Naive thymus-derived CD4-positive, alpha-beta T cell (primary cell): ENCODE data around the gene POLR3A. TPM values are rescaled to one million over a fixed set of nuclear protein-coding genes. Genes with fewer than 3 reads are reported as not detected.

Source experiments
- ATAC-seq: fragments of 150-1000 bp; cut with Tn5 transposase; 2 replicates; pipeline ENCODE4 v1.10.0; 2021; ENCODE audit warnings: mild to moderate bottlenecking, moderate library complexity
- CTCF ChIA-PET: fragments of 350-600 bp; sonication (Branson Sonifier 250); formaldehyde crosslinking; loops from one replicate; lab custom pipeline; 2021; ENCODE audit warnings: antibody characterized with exemption; lab: Charles Lee
- POLR2A ChIA-PET: fragments of 350-600 bp; sonication (Branson Sonifier 250); formaldehyde crosslinking; loops from one replicate; lab custom pipeline; 2021; ENCODE audit warnings: antibody characterized with exemption, inconsistent platforms; lab: Charles Lee
- DNase-seq, 9 donors: peaks; one replicate each; pipeline versions ENCODE4 v3.0.0 to v3.0.0-alpha.2; 2020 to 2022; ENCODE audit warnings: mixed read lengths in 1 of 9
- H3K27ac ChIP-seq: one replicate; pipeline ENCODE4 v1.7.0; 2013; ENCODE audit warnings: mild to moderate bottlenecking, low read depth, low read length, moderate library complexity
- H3K27me3 ChIP-seq, 2 donors: one replicate each; pipeline ENCODE4 v1.7.0; 2013; ENCODE audit warnings: low read length in 2 of 2, mild to moderate bottlenecking in 2 of 2, moderate library complexity in 2 of 2; ENCODE audit not compliant: control insufficient read depth in 2 of 2, insufficient read depth in 2 of 2
- H3K36me3 ChIP-seq, 3 experiments: 1 replicate in 2 of 3; 2 replicates in 1 of 3; pipeline ENCODE4 v1.7.0; 2013; ENCODE audit warnings: low read length in 3 of 3, mild to moderate bottlenecking in 3 of 3, moderate library complexity in 1 of 3; ENCODE audit not compliant: insufficient read depth in 3 of 3, control insufficient read depth in 2 of 3
- H3K4me1 ChIP-seq, 2 donors: one replicate each; pipeline ENCODE4 v1.7.0; 2013; ENCODE audit warnings: low read length in 2 of 2, mild to moderate bottlenecking in 2 of 2, moderate library complexity in 1 of 2; ENCODE audit not compliant: control insufficient read depth in 2 of 2, insufficient read depth in 2 of 2
- H3K4me3 ChIP-seq: 2 replicates; pipeline ENCODE4 v1.7.0; 2013; ENCODE audit warnings: mild to moderate bottlenecking, low read length
- H3K9me3 ChIP-seq, 3 experiments: 1 replicate in 2 of 3; 2 replicates in 1 of 3; pipeline ENCODE4 v1.7.0; 2013; ENCODE audit warnings: low read length in 3 of 3; ENCODE audit not compliant: control insufficient read depth in 2 of 3
- H3K27ac Mint-ChIP-seq, 9 donors: one replicate each; pipeline ENCODE4 v1.8.0; 2020 to 2022; ENCODE audit warnings: mixed read lengths in 9 of 9, mild to moderate bottlenecking in 8 of 9, moderate library complexity in 5 of 9, inconsistent platforms in 2 of 9
- H3K27me3 Mint-ChIP-seq, 5 donors: one replicate each; pipeline ENCODE4 v1.8.0; 2021 to 2022; ENCODE audit warnings: mixed read lengths in 5 of 5, mild to moderate bottlenecking in 1 of 5
- H3K36me3 Mint-ChIP-seq, 5 donors: one replicate each; pipeline ENCODE4 v1.8.0; 2020 to 2022; ENCODE audit warnings: mixed read lengths in 5 of 5, mild to moderate bottlenecking in 3 of 5, inconsistent platforms in 1 of 5
- H3K4me1 Mint-ChIP-seq, 7 donors: one replicate each; pipeline ENCODE4 v1.8.0; 2020 to 2022; ENCODE audit warnings: mixed read lengths in 7 of 7, mild to moderate bottlenecking in 3 of 7, inconsistent platforms in 1 of 7
- H3K4me3 Mint-ChIP-seq, 10 donors: one replicate each; pipeline ENCODE4 v1.8.0; 2020 to 2022; ENCODE audit warnings: mild to moderate bottlenecking in 10 of 10, mixed read lengths in 10 of 10, moderate library complexity in 6 of 10, inconsistent platforms in 2 of 10
- H3K9me3 Mint-ChIP-seq, 11 donors: one replicate each; pipeline ENCODE4 v1.8.0; 2020 to 2022; ENCODE audit warnings: mixed read lengths in 11 of 11, mild to moderate bottlenecking in 4 of 11, inconsistent platforms in 1 of 11, moderate library complexity in 1 of 11
- intact Hi-C, 2 donors: fragments of 100-400 bp; cut with micrococcal nuclease; formaldehyde crosslinking; loops; one replicate each; pipeline ENCODE4 v1.15.1; 2023
- polyA plus RNA-seq, 2 donors: library from polyadenylated mRNA; unstranded; fragments of 300-500 nt; fragmentation: Illumina TruSeq; gene quantifications; one replicate each; pipeline ENCODE4 v1.2.3, GENCODE V29; 2021
- total RNA-seq, 6 experiments: library from RNA in 5 of 6; stranded (reverse) in 5 of 6; gene quantifications; 1 replicate in 5 of 6; 2 replicates in 1 of 6; pipeline ENCODE4 v1.2.3 and lab custom pipeline; 2021 to 2026

POLR3A gene
- total and polyA plus RNA-seq, 7 experiments from 2014 or later = 5.5 to 20.9 (median 13.4) TPM

- Histone ChIP-seq H3K27me3 (peaks cover 0 to 4% of the 10 kb centered on the region in 2 donors), H3K9me3 (no peaks in the 10 kb centered on the region), H3K27ac (no peak overlapping the region), H3K4me3 (no peak overlapping the region), H3K36me3 (no peaks in the 10 kb centered on the region), H3K4me1 (peaks cover 0 to 5% of the 10 kb centered on the region in 2 donors)
- Mint-ChIP-seq H3K27ac (no peak overlapping the region), H3K9me3 (peaks cover 0 to 4% (median 0%) of the 10 kb centered on the region in 11 donors), H3K27me3 (peaks cover 19 to 74% (median 20%) of the 10 kb centered on the region in 5 donors), H3K36me3 (no peaks in the 10 kb centered on the region), H3K4me1 (peaks cover 5 to 11% (median 6%) of the 10 kb centered on the region in 7 donors), H3K4me3 (no peak overlapping the region)
- DNase-seq (no peak), ATAC-seq (no peak)
- ChIA-PET POLR2A (no interaction called here), CTCF (no interaction called here)
- intact Hi-C loops = no loop called here
Measured at GRCh38 chr10:77922055-77922454, 107.3 kb downstream of the POLR3A start.

- CTCF ChIA-PET = no interaction called here
- ATAC-seq = no peak
- H3K36me3 ChIP-seq = no peaks in the 10 kb centered on the region
Measured at GRCh38 chr10:77921395-77921794, 107.9 kb downstream of the POLR3A start.

GRCh38 chr10:77920495-77920894 is 108.8 kb downstream of the POLR3A start:
- ChIA-PET POLR2A (no interaction called here), CTCF (no interaction called here)
- Mint-ChIP-seq H3K9me3 (peaks cover 0 to 4% (median 0%) of the 10 kb centered on the region in 11 donors), H3K4me1 (peaks cover 4 to 10% (median 5%) of the 10 kb centered on the region in 7 donors), H3K27me3 (peaks cover 17 to 72% (median 20%) of the 10 kb centered on the region in 5 donors), H3K27ac (no peak overlapping the region), H3K36me3 (no peaks in the 10 kb centered on the region), H3K4me3 (no peak overlapping the region)
- Histone ChIP-seq H3K27me3 (peaks cover 0 to under 1% of the 10 kb centered on the region in 2 donors), H3K9me3 (no peaks in the 10 kb centered on the region), H3K4me1 (peaks cover 0 to 3% of the 10 kb centered on the region in 2 donors), H3K4me3 (no peak overlapping the region), H3K27ac (no peak overlapping the region), H3K36me3 (no peaks in the 10 kb centered on the region)
- ATAC-seq (no peak), DNase-seq (no peak)
- intact Hi-C loops = no loop called here

More at GRCh38 chr10:77921395-77921794, 107.9 kb downstream of the POLR3A start:
- POLR2A ChIA-PET = no interaction called here
- intact Hi-C loops = no loop called here
- peaks cover 5 to 11% (median 6%) of the 10 kb centered on the region in 7 donors for H3K4me1 Mint-ChIP-seq
- no peak overlapping the region for H3K27ac ChIP-seq
- H3K9me3 ChIP-seq = no peaks in the 10 kb centered on the region
- peaks cover 19 to 74% (median 20%) of the 10 kb centered on the region in 5 donors for H3K27me3 Mint-ChIP-seq
- no peak overlapping the region for H3K4me3 Mint-ChIP-seq
- H3K4me3 ChIP-seq = no peak overlapping the region
- no peak overlapping the region for H3K27ac Mint-ChIP-seq
- no peak for DNase-seq
- H3K9me3 Mint-ChIP-seq = peaks cover 0 to 4% (median 0%) of the 10 kb centered on the region in 11 donors
- H3K4me1 ChIP-seq = peaks cover 0 to 5% of the 10 kb centered on the region in 2 donors
- peaks cover 0 to 4% of the 10 kb centered on the region in 2 donors for H3K27me3 ChIP-seq
- H3K36me3 Mint-ChIP-seq = no peaks in the 10 kb centered on the region

- H3K4me1 Mint-ChIP-seq = peaks cover 0 to 5% (median 0%) of the 10 kb centered on the region in 7 donors
- no peak overlapping the region for H3K4me3 Mint-ChIP-seq
- no peak overlapping the region for H3K27ac Mint-ChIP-seq
- CTCF ChIA-PET = no interaction called here
- H3K4me3 ChIP-seq = no peak overlapping the region
- intact Hi-C loops = no loop called here
- ATAC-seq = no peak
- POLR2A ChIA-PET = no interaction called here
- no peaks in the 10 kb centered on the region for H3K9me3 ChIP-seq
- no peak overlapping the region for H3K27ac ChIP-seq
- H3K9me3 Mint-ChIP-seq = peaks cover 0 to 4% (median 0%) of the 10 kb centered on the region in 11 donors
- no peaks in the 10 kb centered on the region for H3K27me3 ChIP-seq
- peaks cover 11 to 64% (median 13%) of the 10 kb centered on the region in 5 donors for H3K27me3 Mint-ChIP-seq
- no peaks in the 10 kb centered on the region for H3K36me3 ChIP-seq
- H3K4me1 ChIP-seq = no peaks in the 10 kb centered on the region
- no peak for DNase-seq
- H3K36me3 Mint-ChIP-seq = no peaks in the 10 kb centered on the region
Measured at GRCh38 chr10:77919713-77920108, 109.6 kb downstream of the POLR3A start.

Other genes with a start within 250 kb of the POLR3A start
- 10 to 100 TPM in 1 of 5 experiments, 1 to 10 TPM in 2, under 1 TPM in 2; 0.19 to 10.2 (median 1.5) TPM for gene DLG5, start 102.8 kb downstream of the POLR3A start, total RNA-seq
- not detected for gene DLG5, start 102.8 kb downstream of the POLR3A start, polyA plus RNA-seq
- gene RPS24, start 4.3 kb upstream of the POLR3A start, total RNA-seq = 1,000 to 10,000 TPM; 1,177 to 2,466 (median 1,673) TPM
- 1,000 to 10,000 TPM; 1,173 to 1,441 TPM for gene RPS24, start 4.3 kb upstream of the POLR3A start, polyA plus RNA-seq